SH-SY5Y (cell line): ENCODE results near the gene FNBP1L.

Source experiments
- GATA2 ChIP-seq: IDR thresholded peaks from 2 replicates; pipeline ENCODE4 v1.6.1; 2011; ENCODE audit warnings: mild to moderate bottlenecking, low read depth, low read length
- GATA3 ChIP-seq: IDR thresholded peaks from 2 replicates; pipeline ENCODE4 v1.6.1; 2011; ENCODE audit warnings: low read depth, mild to moderate bottlenecking, low read length, moderate library complexity

DNA sequence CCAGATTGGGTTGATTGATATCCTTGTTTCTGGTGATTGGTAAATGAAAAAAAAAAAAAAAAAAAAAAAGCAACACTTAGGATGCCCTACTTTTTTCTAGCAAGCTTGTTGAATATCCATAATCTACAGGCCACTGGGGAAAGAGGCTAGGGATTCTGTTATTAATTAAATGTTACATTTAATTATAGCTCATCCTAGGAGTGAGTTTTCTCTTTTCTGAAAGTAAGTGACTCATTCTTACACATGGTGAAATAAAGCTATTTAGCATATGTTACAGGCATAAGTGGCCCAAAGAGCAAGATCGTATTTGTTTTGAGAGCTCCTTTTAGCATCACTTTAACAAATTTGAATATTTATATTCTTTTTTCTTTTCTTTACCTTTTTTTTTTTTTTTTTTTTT is 94.5 kb downstream of the FNBP1L start:
- TF ChIP-seq GATA2 (no peak), GATA3 (no peak)
